Measurements from ENCODE around the gene CHKB.

DNA sequence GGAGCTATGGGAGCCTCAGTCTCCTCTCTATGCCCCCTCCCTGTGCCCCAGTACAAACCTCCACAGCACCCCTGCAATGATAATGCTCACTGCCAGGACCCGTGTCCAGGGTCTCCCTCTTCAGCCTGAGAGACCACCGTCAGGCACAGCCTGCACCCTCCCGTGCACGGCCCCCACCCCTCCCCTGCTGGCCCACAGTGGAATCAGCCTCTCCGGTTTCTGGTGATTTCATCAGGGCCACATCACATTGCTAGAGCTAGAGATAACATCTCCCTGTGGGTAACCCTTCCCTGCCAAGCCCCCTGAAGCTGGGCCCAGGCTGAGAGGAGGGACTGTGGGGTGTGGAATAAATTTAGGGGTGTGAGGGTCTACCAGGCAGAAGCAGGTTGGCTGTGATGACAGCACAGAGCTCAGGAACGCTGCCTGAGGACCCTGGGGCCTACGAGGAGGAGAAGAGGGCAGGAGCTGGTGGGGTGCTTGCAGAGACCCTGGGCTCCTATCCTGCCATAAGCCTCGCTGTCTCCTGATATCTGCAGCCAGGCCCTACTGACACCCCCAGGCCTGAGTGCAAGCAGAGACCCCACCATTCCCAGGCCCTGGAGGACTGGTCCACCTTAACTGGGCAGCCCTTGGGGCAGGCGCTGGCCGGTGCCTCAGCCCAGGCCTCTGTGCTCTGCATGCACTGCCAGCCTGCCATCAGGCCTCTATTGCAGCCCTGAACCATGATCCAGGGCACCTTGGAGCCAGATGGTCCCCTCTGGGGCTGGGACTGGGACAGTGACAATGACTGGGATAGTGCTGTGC is 36.9 kb downstream of the CHKB start, which contains the start of gene KLHDC7B:
- TF ChIP-seq MAX (IDR thresholded peaks at IDR 0.05) (no peak), CREB1 (IDR thresholded peaks at IDR 0.05; ENCODE audit: low read depth) (no peak)

All from Ishikawa (cell line).